ENCODE measurements around the gene SCAMP3.

SCAMP3 gene

DNA sequence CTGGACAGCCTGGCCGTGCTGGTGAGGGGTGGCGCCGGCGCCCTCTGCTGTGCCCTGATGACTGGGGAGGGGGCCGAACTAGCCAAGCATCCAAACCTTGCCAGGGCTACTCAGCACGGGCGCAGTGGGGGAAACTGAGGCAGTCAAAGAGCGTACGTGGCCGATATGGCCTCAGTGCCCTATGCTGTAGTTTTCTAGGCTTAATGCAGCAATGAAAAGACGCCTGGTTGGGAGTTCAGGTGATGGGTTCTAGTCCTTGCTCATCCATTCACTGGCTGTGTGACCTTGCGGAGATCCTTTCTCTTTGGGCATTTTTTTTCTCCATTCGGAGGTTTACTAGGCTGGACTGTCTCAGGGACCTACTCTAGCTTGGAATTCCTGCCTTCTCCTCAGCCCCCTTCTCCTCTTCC is 52.8 kb downstream of the SCAMP3 start:
- peak overlapping the region; percentile 92 for H4K8ac ChIP-seq (ENCODE audit: low read length)
- WGBS, result 3% methylated on average over 13 of the region's 13 CpGs
- H3K36me3 ChIP-seq (ENCODE audit: control insufficient read depth in 1 of 2, insufficient read depth in 2 of 2, low read depth in 1 of 2, low read length in 2 of 2), result peaks cover 20 to 26% of the 10 kb centered on the region in 2 experiments
- H3K9ac ChIP-seq (ENCODE audit: low read length), result peak overlapping the region; percentile 99
- H3K4me1 ChIP-seq (ENCODE audit: control insufficient read depth, insufficient read depth, low read depth, low read length), result peaks cover 14% of the 10 kb centered on the region
- peak overlapping the region; percentile 60 to 86 for H3K18ac ChIP-seq (ENCODE audit: low read depth in 1 of 2, low read length in 2 of 2)
- no peaks in the 10 kb centered on the region for H3K9me3 ChIP-seq (ENCODE audit: control insufficient read depth, low read length)
- no peak for DNase-seq
- H3K27ac ChIP-seq (ENCODE audit: low read length, poor library complexity, severe bottlenecking), result no peak overlapping the region
- peak overlapping the region; percentile 21 for H2BK120ac ChIP-seq (ENCODE audit: low read depth, low read length)
- H2AFZ ChIP-seq (ENCODE audit: low read depth, low read length), result peak overlapping the region; percentile 90
- H3K4me2 ChIP-seq (ENCODE audit: low read length, poor library complexity, severe bottlenecking), result peak overlapping the region; percentile 73
- peak overlapping the region; percentile 86 to 98 for H3K4me3 ChIP-seq (ENCODE audit: insufficient read depth in 1 of 2, low read depth in 1 of 2, low read length in 2 of 2)
- peak overlapping the region; percentile 75 to 98 for H3K4ac ChIP-seq (ENCODE audit: low read depth in 1 of 2, low read length in 2 of 2)
- H3K23ac ChIP-seq (ENCODE audit: low read length in 2 of 2), result peak overlapping the region in 1 of 2 experiments; percentile 46
- peaks cover 17% of the 10 kb centered on the region for H3K79me1 ChIP-seq (replicated peaks; ENCODE audit: low read length, poor library complexity, severe bottlenecking)
- H2BK15ac ChIP-seq (ENCODE audit: low read depth, poor library complexity, severe bottlenecking), result no peak overlapping the region
- peak overlapping the region; percentile 62 for H2AK5ac ChIP-seq (ENCODE audit: low read length, severe bottlenecking)
- H3K27me3 ChIP-seq (ENCODE audit: control insufficient read depth in 1 of 2, insufficient read depth in 1 of 2, low read length in 2 of 2), result no peaks in the 10 kb centered on the region
- no peak overlapping the region for H2BK5ac ChIP-seq (ENCODE audit: low read depth, low read length, poor library complexity, severe bottlenecking)
- H2BK12ac ChIP-seq (ENCODE audit: low read length in 2 of 2), result peak overlapping the region in 1 of 2 experiments; percentile 6
- H3K14ac ChIP-seq (ENCODE audit: low read length in 2 of 2), result peak overlapping the region in 1 of 2 experiments; percentile 94
- peak overlapping the region; percentile 86 for H4K91ac ChIP-seq (ENCODE audit: low read length)

- WGBS, result under 1% methylated on average over 58 of the region's 64 CpGs
- H3K27me3 ChIP-seq (ENCODE audit: control insufficient read depth in 1 of 2, insufficient read depth in 1 of 2, low read length in 2 of 2), result no peaks in the 10 kb centered on the region
- H4K91ac ChIP-seq (ENCODE audit: low read length), result peak within 1 kb of the TSS; percentile 98
- peaks cover 20 to 26% of the 10 kb centered on the region in 2 experiments for H3K36me3 ChIP-seq (ENCODE audit: control insufficient read depth in 1 of 2, insufficient read depth in 2 of 2, low read depth in 1 of 2, low read length in 2 of 2)
- H2BK5ac ChIP-seq (ENCODE audit: low read depth, low read length, poor library complexity, severe bottlenecking), result peak within 1 kb of the TSS; percentile 83
- peak within 1 kb of the TSS; percentile 86 to 98 for H3K4me3 ChIP-seq (ENCODE audit: insufficient read depth in 1 of 2, low read depth in 1 of 2, low read length in 2 of 2)
- H3K9ac ChIP-seq (ENCODE audit: low read length), result peak within 1 kb of the TSS; percentile 99
- peak; percentile 94 for DNase-seq
- no peaks in the 10 kb centered on the region for H3K9me3 ChIP-seq (ENCODE audit: control insufficient read depth, low read length)
- H2AK5ac ChIP-seq (ENCODE audit: low read length, severe bottlenecking), result peak within 1 kb of the TSS; percentile 69
- peak within 1 kb of the TSS; percentile 86 for H2BK120ac ChIP-seq (ENCODE audit: low read depth, low read length)
- peaks cover 14% of the 10 kb centered on the region for H3K4me1 ChIP-seq (ENCODE audit: control insufficient read depth, insufficient read depth, low read depth, low read length)
- H3K79me1 ChIP-seq (replicated peaks; ENCODE audit: low read length, poor library complexity, severe bottlenecking), result peaks cover 17% of the 10 kb centered on the region
- H3K4ac ChIP-seq (ENCODE audit: low read depth in 1 of 2, low read length in 2 of 2), result peak within 1 kb of the TSS; percentile 93 to 98
- peak within 1 kb of the TSS; percentile 99 for H2BK15ac ChIP-seq (ENCODE audit: low read depth, poor library complexity, severe bottlenecking)
- H3K18ac ChIP-seq (ENCODE audit: low read depth in 1 of 2, low read length in 2 of 2), result peak within 1 kb of the TSS; percentile 88 to 99
- H3K23ac ChIP-seq (ENCODE audit: low read length in 2 of 2), result peak within 1 kb of the TSS in 1 of 2 experiments; percentile 65
- peak within 1 kb of the TSS; percentile 95 for H3K4me2 ChIP-seq (ENCODE audit: low read length, poor library complexity, severe bottlenecking)
- H2AFZ ChIP-seq (ENCODE audit: low read depth, low read length), result peak within 1 kb of the TSS; percentile 90
- peak within 1 kb of the TSS; percentile 95 for H4K8ac ChIP-seq (ENCODE audit: low read length)
- peak within 1 kb of the TSS; percentile 72 for H3K27ac ChIP-seq (ENCODE audit: low read length, poor library complexity, severe bottlenecking)
- peak within 1 kb of the TSS in 1 of 2 experiments; percentile 99 for H3K14ac ChIP-seq (ENCODE audit: low read length in 2 of 2)
- peak within 1 kb of the TSS; percentile 93 to 98 for H2BK12ac ChIP-seq (ENCODE audit: low read length in 2 of 2)
Measured at GRCh38 chr1:155208541-155209311, 53.4 kb downstream of the SCAMP3 start, which contains the start of gene MTX1. MTX1 (plus strand) TSS chr1:155208695; CDS start chr1:155208805, 110 bp downstream.

- Histone ChIP-seq H3K4me2 (ENCODE audit: low read length, poor library complexity, severe bottlenecking) (peak within 1 kb of the TSS; percentile 95), H3K79me1 (replicated peaks; ENCODE audit: low read length, poor library complexity, severe bottlenecking) (peaks cover 17% of the 10 kb centered on the region), H3K4ac (ENCODE audit: low read depth in 1 of 2, low read length in 2 of 2) (peak within 1 kb of the TSS; percentile 93 to 97), H2BK15ac (ENCODE audit: low read depth, poor library complexity, severe bottlenecking) (peak within 1 kb of the TSS; percentile 99), H3K4me3 (ENCODE audit: insufficient read depth in 1 of 2, low read depth in 1 of 2, low read length in 2 of 2) (peak within 1 kb of the TSS; percentile 86 to 98), H3K36me3 (ENCODE audit: control insufficient read depth in 1 of 2, insufficient read depth in 2 of 2, low read depth in 1 of 2, low read length in 2 of 2) (peaks cover 24 to 29% of the 10 kb centered on the region in 2 experiments), H2AK5ac (ENCODE audit: low read length, severe bottlenecking) (peak within 1 kb of the TSS; percentile 69), H3K27ac (ENCODE audit: low read length, poor library complexity, severe bottlenecking) (peak within 1 kb of the TSS; percentile 72), H2AFZ (ENCODE audit: low read depth, low read length) (peak within 1 kb of the TSS; percentile 53), H4K91ac (ENCODE audit: low read length) (peak within 1 kb of the TSS; percentile 98), H2BK5ac (ENCODE audit: low read depth, low read length, poor library complexity, severe bottlenecking) (peak within 1 kb of the TSS; percentile 83), H3K23ac (ENCODE audit: low read length in 2 of 2) (peak within 1 kb of the TSS in 1 of 2 experiments; percentile 65), H4K8ac (ENCODE audit: low read length) (peak within 1 kb of the TSS; percentile 95), H3K4me1 (ENCODE audit: control insufficient read depth, insufficient read depth, low read depth, low read length) (peaks cover 14% of the 10 kb centered on the region), H3K27me3 (ENCODE audit: control insufficient read depth in 1 of 2, insufficient read depth in 1 of 2, low read length in 2 of 2) (no peaks in the 10 kb centered on the region), H3K18ac (ENCODE audit: low read depth in 1 of 2, low read length in 2 of 2) (peak within 1 kb of the TSS; percentile 88 to 99), H3K9ac (ENCODE audit: low read length) (peak within 1 kb of the TSS; percentile 99), H2BK120ac (ENCODE audit: low read depth, low read length) (peak within 1 kb of the TSS; percentile 86), H3K14ac (ENCODE audit: low read length in 2 of 2) (peak within 1 kb of the TSS in 1 of 2 experiments; percentile 99), H2BK12ac (ENCODE audit: low read length in 2 of 2) (peak within 1 kb of the TSS; percentile 93 to 98), H3K9me3 (ENCODE audit: control insufficient read depth, low read length) (no peaks in the 10 kb centered on the region)
- DNase-seq, result peak; percentile 46
- WGBS, result 29% methylated on average over 17 of the region's 17 CpGs
Measured at GRCh38 chr1:155207806-155208540, 54.2 kb downstream of the SCAMP3 start, which contains the start of gene THBS3. THBS3 (minus strand) TSS chr1:155207897; CDS start chr1:155207876, 21 bp downstream.

All from mesenchymal stem cell (in vitro differentiated cells and primary cell).